Ascending aorta (tissue), 2 donors: ENCODE measurements around the gene ATMIN. TPM values are rescaled to one million over a fixed set of nuclear protein-coding genes. Genes with fewer than 3 reads are reported as not detected.

Source experiments
- DNase-seq, 2 donors: peaks; one replicate each; pipeline ENCODE4 v3.0.0-alpha.2; 2019; ENCODE audit warnings: low spot score in 2 of 2
- H3K27ac ChIP-seq, 2 donors: fragments of 200-600 bp; sonication (generic); one replicate each; pipeline ENCODE4 v1.5.1; 2016 to 2017; ENCODE audit warnings: mild to moderate bottlenecking in 1 of 2
- H3K27me3 ChIP-seq: fragments of 200-600 bp; sonication (generic); one replicate; pipeline ENCODE4 v1.5.1; 2017
- H3K36me3 ChIP-seq, 2 donors: fragments of 200-600 bp; sonication (generic); one replicate each; pipeline ENCODE4 v1.5.1; 2016
- H3K4me1 ChIP-seq, 2 donors: fragments of 200-600 bp; sonication (generic); one replicate each; pipeline ENCODE4 v1.5.1; 2016 to 2017; ENCODE audit warnings: mild to moderate bottlenecking in 1 of 2
- H3K4me3 ChIP-seq, 2 donors: fragments of 200-600 bp; sonication (generic); one replicate each; pipeline ENCODE4 v1.5.1; 2016 to 2017; ENCODE audit warnings: mild to moderate bottlenecking in 1 of 2
- H3K9me3 ChIP-seq, 2 donors: fragments of 200-600 bp; sonication (generic); one replicate each; pipeline ENCODE4 v1.5.1; 2016
- CTCF ChIP-seq, 3 experiments: fragments of 200-600 bp in 2 of 3; fragments of 450-650 bp in 1 of 3; sonication (generic) in 2 of 3; IDR thresholded peaks; one replicate each; pipeline ENCODE4 v1.5.1; 2016 to 2019; ENCODE audit warnings: antibody characterized with exemption in 3 of 3, mild to moderate bottlenecking in 1 of 3, moderate library complexity in 1 of 3
- intact Hi-C: fragments of 100-400 bp; cut with DNase I; formaldehyde crosslinking; loops from one replicate; pipeline ENCODE4 v1.15.1; 2023
- total RNA-seq: library from RNA; depleted of rRNA; stranded (reverse); fragments of >200 nt; gene quantifications from one replicate; pipeline ENCODE4 v1.1.0, GENCODE V29; 2016

The ATMIN gene
- total RNA-seq, 1 donor from 2014 or later, result 11.9 TPM

- no peaks in the 10 kb centered on the region for H3K36me3 ChIP-seq
- intact Hi-C loops, result loop anchor here (10.0 kb wide), 4 partner anchors 197 to 1163 kb away; partner anchors contain the start of genes CDYL2, CMIP and GAN
- no peak overlapping the region for H3K4me3 ChIP-seq
- no peaks in the 10 kb centered on the region for H3K27me3 ChIP-seq
- H3K4me1 ChIP-seq, result peaks cover 3 to 17% of the 10 kb centered on the region in 2 donors
- no peak for DNase-seq
- no peaks in the 10 kb centered on the region for H3K9me3 ChIP-seq
- no peak for TF ChIP-seq CTCF (IDR thresholded peaks at IDR 0.05)
- H3K27ac ChIP-seq, result no peak overlapping the region
These were observed 34.3 kb upstream of the ATMIN start for GRCh38 chr16:81001330-81001729.

GRCh38 chr16:81003064-81003463, 32.6 kb upstream of the ATMIN start:
- no peak for TF ChIP-seq CTCF (IDR thresholded peaks at IDR 0.05)
- Histone ChIP-seq H3K27me3 (no peaks in the 10 kb centered on the region), H3K9me3 (no peaks in the 10 kb centered on the region), H3K4me1 (peaks cover 3 to 17% of the 10 kb centered on the region in 2 donors), H3K4me3 (no peak overlapping the region), H3K36me3 (no peaks in the 10 kb centered on the region), H3K27ac (no peak overlapping the region)
- intact Hi-C loops, result loop anchor here (10.0 kb wide), 4 partner anchors 198 to 1162 kb away; partner anchors contain the start of genes CDYL2, CMIP and GAN
- no peak for DNase-seq

- TF ChIP-seq CTCF (IDR thresholded peaks at IDR 0.05), result no peak
- no peak for DNase-seq
- H3K4me3 ChIP-seq, result peak overlapping the region; percentile 26 to 30
- H3K4me1 ChIP-seq, result peaks cover 3 to 17% of the 10 kb centered on the region in 2 donors
- H3K36me3 ChIP-seq, result no peaks in the 10 kb centered on the region
- intact Hi-C loops, result loop anchor here (10.0 kb wide), 4 partner anchors 199 to 1161 kb away; partner anchors contain the start of genes CDYL2, CMIP and GAN
- no peaks in the 10 kb centered on the region for H3K27me3 ChIP-seq
- H3K27ac ChIP-seq, result peak overlapping the region in 1 of 2 donors; percentile 7
- no peaks in the 10 kb centered on the region for H3K9me3 ChIP-seq
These were observed 31.8 kb upstream of the ATMIN start for GRCh38 chr16:81003610-81004460.

- Histone ChIP-seq H3K4me1 (peaks cover 3 to 17% of the 10 kb centered on the region in 2 donors), H3K27me3 (no peaks in the 10 kb centered on the region), H3K4me3 (peak overlapping the region; percentile 27 to 80), H3K9me3 (no peaks in the 10 kb centered on the region), H3K27ac (peak overlapping the region in 1 of 2 donors; percentile 7), H3K36me3 (no peaks in the 10 kb centered on the region)
- no peak for DNase-seq
- intact Hi-C loops, result loop anchor here (10.0 kb wide), 4 partner anchors 200 to 1160 kb away; partner anchors contain the start of genes CDYL2, CMIP and GAN
- TF ChIP-seq CTCF (IDR thresholded peaks at IDR 0.05), result peak; percentile 45 to 56 (median 54)
These were observed 30.8 kb upstream of the ATMIN start for GRCh38 chr16:81004646-81005353.

GRCh38 chr16:81005610-81006161, 30.0 kb upstream of the ATMIN start:
- Histone ChIP-seq H3K27ac (peak overlapping the region; percentile 98), H3K4me3 (peak overlapping the region; percentile 80 to 89), H3K36me3 (no peaks in the 10 kb centered on the region), H3K9me3 (no peaks in the 10 kb centered on the region), H3K4me1 (peaks cover 3 to 17% of the 10 kb centered on the region in 2 donors), H3K27me3 (no peaks in the 10 kb centered on the region)
- intact Hi-C loops, result loop anchor here (1.0 to 10.0 kb wide), 7 partner anchors 30 to 1159 kb away; partner anchors contain the start of genes ATMIN, CDYL2, CMIP and GAN
- TF ChIP-seq CTCF (IDR thresholded peaks at IDR 0.05), result no peak
- DNase-seq, result no peak
